Measurements from ENCODE around the gene GRIN2A.

The GRIN2A gene

DNA sequence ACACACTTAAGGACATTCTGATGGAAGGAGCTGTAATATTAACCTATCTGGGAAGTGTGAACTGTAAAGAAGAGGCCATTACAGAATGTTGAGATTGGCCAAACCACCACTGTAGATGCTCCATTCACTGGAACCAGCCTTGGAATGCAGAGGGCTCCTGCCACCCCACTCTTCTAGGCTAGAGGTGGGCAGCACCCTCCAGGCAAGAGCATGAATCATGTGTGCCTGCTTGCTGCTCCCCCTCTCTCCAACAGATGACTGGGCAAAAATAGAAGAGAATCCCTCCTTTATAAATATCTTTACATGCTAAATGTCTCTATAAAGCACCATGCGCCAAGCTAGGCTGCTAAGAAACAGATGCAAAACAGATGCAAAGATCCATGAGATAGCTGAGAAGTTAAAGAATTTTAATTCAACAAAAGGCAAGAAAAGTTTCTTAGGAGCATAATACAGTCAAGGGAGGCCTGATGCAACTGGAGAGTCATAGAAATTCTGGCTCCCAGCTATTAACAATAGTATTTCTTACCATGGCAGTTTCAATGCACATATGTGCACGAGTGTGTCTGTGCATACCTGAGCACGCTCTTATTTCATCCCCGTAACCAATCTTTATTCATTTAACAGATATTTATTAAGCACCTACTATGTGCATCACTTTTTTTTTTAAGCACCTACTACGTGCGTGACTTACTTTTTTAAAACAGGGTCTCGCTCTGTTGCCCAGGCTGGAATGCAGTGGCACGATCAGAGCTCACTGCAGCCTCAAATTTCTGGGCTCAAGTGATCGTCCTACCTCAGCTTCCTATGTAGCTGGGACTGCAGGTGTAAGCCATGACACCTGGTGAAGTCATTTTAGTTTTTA is 53.6 kb downstream of the GRIN2A start:
- DNase-seq, result no peak

DNA sequence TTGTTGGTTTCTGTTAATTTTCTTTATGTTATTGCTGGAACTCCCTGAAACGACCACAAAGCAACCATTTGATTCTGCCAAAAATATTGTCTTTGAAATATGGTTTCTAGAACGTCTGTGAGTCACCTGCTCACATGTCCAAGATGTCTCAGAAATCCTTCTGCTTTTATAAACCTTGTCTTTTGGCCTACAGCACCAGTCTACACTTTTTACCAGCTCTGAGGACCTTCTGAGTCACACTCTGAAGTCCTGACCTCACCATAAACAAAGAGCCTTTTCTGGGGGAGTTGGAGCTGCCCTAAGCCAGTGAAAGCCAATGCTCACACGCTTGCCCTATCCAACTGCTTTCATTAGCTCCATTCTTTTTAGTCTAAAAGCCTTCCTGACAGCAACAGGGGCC is 55.5 kb downstream of the GRIN2A start:
- DNase-seq, result no peak

DNA sequence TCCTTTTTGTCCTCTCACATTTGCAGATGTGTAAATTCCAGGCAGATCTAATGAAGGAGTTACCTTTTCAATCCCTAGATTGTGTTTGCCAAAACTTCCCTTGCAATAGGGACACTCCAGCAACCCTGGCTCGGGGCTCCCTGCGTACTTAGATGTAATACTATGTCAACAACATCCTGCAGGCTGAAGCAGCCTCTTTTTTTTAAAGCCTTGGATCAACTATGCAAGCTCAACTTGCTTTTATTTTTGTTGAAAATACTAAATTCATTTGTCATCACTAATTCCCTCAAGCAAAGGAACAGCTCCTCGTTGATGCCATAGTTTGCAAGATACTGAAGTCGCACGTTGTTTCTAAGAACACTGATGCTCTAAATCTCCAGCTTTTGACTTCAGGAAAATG is 59.1 kb downstream of the GRIN2A start:
- no peak for DNase-seq

DNA sequence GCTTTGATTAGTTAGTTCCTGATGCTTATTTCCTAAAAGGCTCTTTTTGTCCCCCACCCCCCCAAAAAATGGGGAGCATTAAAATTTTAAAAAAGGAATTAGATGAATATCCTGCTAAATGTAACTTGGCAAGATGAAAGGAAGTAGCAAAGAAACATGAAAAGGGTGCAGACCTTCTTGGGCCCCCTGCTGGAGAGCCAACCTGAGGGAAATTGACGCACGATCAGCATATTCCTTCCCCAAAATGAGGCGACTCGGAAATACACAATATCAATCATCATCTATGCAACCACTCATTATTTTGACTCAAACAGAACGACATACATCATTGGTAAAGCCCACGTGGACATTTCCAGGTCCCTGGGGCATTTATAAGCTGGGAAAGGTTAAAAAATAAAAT is 59.7 kb downstream of the GRIN2A start:
- no peak for DNase-seq

DNA sequence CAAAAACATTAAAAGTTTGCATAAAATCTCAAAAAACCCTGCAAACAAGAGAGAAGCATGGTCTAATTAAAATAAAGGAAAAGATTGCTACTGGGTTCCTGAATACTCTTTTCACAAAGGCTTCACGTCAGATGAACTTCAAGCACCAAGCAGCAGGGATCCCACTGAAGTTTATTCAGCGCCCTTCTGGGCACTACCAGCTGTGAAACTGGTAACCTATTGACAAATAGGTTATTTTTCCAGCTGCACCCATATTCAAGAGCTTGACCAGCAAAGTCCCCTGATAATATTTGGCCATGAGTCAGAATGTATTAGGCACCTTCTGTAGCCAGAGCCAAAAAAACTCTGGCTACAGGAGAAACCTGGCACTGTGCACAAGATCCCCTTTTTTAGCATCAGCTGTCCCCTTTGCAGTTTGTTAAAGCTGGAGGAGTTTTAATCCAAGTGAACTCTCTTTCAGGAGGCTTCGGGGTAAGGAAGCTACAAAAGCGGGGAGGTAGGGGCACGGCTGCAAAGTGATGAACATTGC is 60.3 kb downstream of the GRIN2A start:
- no peak for DNase-seq

DNA sequence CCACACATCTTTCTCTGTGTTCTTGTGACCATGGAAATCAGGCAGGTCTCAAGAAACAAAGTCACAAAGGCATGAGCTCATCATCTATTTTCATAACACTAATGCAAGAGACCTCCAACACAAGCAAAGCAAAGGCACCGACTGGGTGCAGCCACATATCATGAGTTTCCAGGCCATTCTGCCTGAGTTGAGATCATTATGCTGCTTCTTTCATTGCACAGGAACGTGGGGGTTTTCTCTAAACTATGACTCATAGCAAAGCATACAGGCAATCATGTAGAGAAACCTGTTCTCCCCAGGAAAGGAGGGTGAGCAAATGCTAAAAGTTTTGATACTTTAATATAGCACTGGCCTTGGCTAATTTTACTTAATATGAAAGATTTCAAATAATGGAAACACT is 60.7 kb downstream of the GRIN2A start:
- peak; percentile 49 for DNase-seq

DNA sequence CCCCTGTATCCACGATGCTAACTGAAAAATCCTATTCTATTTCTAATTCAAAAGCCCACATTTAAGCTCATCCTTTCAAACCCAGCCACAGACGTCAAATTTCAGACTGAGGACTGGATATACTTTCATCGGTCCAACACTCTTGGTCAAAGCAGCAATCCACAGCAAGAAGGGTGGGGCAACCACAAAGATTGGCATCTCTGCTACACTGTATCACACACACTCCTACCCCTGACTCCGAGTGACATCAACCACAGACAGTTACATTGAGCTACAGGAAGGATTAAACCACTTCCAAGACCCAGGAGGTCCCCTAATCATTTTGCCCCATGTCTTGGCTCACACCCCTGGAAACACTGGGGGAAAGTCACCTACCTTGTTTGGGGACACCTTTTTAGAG is 61.3 kb downstream of the GRIN2A start:
- no peak for DNase-seq

DNA sequence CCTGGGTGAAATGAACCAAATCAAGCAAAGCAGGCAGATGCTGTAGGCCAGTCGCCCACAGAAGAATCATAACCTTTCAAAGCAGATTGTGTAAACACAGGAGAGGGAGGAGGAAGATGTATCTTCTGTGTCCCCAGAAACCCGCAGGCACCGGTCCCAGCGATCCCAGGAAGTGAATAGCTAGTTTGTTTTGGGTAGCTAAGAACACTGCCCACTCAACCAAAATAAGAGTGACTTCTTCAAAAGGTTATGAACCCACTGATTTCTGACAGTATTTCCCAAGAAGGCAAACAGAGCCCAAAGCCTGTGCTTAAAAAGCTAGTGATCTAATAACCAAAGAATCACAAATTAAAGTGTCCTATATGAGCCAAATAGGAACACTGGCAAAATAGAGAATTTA is 67.8 kb downstream of the GRIN2A start:
- no peak for DNase-seq

DNA sequence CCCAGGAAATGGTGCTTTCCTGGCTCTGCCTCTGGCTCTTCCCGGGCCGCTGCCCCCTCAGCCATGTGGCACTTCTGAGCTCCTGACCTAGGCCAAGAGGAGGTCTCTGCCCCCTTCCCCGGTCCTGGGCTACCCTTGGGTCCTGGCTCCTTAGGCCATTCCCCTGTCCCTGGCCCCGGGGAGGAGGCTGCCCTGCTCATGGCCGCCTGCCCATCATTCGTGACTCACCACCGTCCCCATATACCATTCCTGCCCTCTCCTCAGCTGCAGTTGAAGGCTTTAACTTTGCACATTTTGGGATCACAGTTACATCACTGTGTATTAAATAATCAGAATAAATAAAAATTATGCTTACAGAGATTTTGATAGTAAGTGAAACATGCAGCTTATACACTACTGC is 69.0 kb downstream of the GRIN2A start:
- no peak for DNase-seq

DNA sequence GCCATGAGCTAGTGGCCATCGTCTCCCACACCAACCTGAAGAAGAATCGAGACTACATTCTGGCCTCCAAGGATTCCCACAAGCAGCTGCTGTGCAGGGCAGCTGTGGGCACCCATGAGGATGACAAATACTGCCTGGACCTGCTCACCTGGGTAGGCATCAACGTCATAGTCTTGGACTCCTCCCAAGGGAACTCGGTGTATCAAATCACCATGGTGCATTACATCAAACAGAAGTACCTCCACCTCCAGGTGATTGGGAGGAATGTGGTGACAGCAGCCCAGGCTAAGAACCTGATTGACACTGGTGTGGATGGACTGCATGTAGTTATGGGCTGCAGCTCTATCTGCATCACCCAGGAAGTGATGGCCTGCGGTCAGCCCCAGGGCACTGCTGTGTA is 70.2 kb downstream of the GRIN2A start:
- no peak for DNase-seq

DNA sequence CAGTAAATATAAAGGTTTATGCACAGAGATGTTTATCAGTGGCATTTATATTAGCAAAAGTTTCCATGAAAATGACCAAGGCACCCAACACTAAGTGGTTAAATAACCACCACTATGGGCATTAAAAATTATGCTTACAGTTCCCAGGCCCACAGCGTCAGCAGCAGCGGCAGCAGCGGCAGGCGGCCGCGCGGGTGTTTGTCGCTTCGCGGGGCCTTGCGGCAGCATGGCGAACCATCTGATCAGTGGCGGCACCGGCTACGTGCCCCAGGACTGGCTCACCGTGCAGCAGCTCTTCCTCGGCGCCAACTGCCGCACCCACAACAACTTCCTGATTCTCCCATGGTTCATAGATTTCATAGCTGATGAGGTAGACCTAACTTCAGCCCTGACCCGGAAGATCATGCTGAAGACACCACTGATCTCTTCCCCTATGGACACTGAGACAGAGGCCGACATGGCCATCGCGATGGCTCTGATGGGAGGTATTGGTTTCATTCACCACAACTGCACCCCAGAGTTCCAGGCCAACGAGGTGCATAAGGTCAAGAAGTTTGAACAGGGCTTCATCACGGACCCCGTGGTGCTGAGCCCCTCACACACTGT is 71.0 kb downstream of the GRIN2A start:
- DNase-seq, result no peak

DNA sequence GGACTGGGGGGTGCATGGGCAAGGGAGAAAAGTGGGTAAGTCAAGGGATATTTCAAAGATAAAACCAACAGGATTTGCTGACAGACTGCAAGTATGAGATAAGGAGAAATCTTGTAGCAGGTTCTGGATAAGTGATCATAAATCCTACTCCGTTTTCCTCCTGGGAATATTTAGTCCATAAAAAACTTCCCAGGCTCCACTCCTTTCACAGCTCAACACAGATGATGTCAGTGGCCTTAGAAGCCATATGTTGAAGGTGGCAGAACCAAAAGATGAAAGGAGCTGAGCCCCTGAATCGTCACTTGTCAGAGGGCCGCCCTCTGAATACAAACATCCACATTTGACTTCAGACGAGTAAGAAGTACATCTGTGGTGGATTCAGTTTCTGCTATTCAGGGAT is 71.7 kb downstream of the GRIN2A start:
- no peak for DNase-seq

DNA sequence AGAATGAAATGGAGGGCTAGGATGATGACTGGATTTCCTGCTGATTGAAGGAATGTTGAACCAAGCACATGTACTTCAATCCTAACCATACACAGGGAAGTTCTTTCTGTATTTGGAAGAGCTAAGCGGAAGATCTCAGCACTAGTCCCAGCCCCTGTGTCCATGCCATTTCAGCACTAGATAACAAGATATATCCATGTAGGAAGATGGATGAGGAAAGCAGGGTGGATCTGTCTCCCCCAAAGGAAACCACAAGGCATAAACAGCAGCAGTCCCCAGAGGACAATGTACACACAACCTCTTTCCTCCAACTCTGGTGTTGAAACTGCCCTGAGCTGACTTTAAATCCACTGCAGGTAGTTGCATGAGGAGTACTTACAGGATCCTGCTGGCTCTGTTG is 75.1 kb downstream of the GRIN2A start:
- no peak for DNase-seq

DNA sequence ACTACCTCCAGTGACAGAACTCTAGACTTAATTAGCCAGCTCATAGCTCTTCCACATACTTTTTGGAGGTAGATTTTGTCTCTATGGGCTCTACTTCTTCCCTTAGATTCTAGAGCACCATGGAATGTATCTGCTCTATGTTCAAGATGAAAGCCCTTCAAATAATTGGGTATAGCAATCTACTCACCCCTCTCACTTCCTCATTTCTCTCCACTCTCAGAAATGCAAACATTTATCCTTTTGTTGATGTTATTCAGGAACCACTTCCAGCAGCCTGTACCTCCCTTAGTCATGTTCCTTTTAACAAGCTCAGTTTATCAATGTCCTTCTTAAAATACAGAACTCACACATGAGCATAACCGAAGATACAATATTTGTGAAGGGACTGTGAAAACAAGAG is 78.5 kb downstream of the GRIN2A start:
- no peak for DNase-seq

DNA sequence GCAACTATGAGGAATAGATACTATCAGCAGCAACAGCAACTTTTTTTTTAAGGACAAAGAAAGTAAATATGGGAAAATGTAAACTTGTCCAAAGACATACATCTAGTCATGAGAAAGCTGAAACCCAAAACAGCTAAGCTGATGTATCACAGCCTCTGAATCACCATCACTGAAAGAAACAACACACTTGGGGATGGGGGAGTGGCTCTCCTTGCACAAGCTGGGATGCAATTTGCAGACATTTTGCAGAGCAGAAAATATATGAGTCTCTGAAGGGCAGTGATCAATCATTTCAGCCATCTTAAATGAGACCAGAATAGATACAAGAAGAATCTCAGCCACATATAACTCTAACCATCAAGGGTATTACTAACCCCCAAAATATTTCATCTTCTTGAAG is 79.1 kb downstream of the GRIN2A start:
- no peak for DNase-seq

DNA sequence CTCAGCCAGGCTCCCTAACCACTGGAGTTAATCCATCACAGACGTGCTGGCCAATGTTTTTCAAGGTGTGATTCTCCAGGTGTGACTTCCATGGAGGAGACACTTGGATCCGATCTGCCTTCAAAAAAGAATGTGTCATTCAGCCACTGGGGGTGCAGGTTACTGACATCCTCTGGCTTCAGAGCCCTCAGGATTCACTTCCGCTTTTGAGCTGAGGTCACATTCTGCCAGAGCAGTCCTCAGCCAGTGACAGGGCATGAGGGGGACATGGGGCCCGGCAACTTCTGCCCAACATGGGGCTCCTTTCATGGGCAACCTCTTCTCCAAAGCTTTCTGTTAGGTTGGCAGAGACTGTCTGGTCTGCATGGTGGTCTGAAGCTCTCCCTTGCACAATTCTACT is 81.4 kb downstream of the GRIN2A start:
- no peak for DNase-seq

DNA sequence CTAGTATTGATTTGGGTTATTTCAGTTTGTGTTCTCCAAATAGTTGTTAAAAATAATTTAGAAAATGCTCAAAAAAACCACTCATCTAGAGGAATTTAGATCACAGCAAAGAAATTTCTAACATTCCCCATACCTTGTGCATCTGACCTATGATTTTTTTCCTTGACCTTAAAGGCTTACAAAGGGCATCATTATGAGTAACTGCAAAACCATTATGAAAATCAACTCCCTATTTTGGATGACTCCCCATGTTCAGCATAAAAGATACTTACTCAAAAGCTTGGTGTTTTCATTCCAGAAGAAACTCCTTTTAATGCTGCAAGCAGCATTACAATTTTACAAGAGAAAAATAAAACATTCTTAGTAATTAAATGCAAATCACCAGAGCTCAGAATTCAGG is 83.2 kb downstream of the GRIN2A start:
- DNase-seq, result no peak

DNA sequence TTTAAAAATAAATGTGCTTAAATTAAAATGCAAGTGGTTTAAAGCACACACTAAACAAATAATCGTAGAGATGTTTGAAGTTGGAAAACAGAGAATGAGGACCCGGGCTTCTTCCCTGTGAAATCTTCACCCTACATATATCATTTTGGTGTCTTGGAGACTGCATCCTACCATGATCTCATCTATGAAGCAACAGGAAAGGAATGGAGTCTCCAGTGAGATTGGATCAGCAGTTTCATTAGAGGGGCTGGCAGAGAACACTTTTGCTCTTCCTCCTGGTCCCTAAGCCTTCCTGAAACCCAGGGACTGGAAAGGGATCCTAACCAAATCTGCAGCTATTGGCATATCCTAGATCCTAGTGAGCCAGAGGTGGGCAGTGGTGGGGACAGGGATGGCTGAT is 85.0 kb downstream of the GRIN2A start:
- no peak for DNase-seq

DNA sequence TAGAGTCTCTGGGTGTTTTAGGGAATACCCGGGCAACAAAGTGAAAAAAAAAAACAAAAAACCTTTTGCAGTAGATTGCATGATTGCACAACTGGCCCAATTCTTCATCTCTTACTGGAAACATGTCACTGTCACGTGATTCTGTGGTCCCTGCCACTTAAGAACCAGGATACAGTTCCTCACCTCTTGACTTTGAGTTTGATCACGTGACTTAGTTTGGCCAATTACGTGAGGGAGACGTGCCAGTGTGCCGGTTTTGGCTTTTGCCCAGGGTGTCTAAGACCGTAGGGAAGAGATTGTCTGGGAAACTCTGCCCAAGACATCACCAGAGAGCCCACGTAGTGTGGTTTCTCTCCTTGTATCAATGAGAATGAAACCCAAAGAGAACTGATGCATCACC is 88.7 kb downstream of the GRIN2A start:
- no peak for DNase-seq

DNA sequence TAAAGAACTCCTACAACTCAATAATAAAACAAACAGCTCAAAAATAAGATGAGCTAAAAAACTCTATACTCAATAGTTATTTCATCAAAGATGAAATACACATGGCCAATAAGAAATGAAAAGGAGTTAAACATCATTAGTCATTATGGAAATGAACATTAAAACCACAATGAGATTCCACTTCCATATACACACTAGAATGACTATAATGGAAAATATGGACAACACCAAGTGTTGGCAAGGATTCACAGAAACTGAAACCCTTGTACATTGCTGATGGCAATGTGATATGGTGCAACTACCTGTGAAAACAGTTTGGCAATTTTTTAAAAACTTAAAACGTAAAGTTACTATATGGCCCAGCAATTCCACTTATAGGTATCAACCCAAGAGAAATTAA is 91.4 kb downstream of the GRIN2A start:
- no peak for DNase-seq

DNA sequence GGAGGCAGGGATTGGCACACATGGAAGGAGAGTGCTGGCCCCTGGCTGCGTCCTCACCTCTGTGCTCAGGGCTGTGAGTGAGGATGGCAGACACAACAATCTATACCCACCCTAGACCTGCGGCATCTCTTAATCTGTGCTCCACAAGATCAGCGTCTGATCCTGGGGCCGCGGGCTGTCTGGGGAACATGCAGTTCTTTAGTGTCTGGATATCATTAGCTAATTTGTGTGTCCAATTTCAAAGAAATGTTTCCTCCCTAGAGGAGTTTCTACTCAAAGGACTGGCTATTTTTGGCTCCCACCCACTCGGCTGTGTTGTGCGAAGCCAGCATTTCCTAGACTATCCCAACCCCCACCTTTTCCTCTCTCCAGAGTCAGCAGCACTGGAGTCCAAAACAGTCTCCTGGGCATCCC is 93.8 kb downstream of the GRIN2A start:
- DNase-seq, result no peak

DNA sequence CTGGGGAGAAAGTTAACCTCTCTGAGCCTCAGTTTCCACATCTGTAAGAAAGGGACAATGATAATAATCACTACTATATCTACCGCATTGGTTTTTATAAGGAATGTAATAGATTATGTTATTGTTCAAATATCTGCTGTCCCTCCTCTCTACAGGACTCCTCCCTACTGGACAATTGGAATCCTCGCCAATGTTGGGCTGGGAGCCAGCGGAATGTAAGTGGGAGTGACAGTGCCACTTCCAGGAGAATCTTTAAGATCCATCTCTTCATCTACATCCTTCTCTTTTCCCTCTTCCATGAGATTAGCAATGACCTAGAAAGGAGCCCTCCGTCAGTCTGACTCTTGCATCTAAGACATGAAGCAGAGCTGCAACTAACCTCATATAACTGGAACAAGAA is 95.1 kb downstream of the GRIN2A start:
- no peak for DNase-seq

DNA sequence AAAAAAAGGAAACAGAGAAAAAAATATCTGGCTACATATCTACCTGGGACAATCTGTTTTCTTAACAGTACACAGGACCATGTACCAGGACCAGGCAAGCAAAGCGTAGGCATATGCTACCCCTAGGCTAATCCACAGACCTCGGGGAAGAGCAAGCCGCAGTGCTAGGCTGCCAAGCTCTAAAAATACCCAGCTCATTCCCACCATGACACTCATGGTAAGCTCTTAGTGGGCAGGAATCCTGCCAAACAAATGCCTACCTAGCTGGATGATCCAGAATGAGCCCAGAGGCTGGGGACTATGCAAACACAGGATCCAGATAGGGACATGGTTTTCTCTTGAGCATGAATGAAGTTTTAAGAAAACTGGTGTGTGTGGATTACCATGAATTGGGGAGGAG is 95.6 kb downstream of the GRIN2A start:
- DNase-seq, result no peak

DNA sequence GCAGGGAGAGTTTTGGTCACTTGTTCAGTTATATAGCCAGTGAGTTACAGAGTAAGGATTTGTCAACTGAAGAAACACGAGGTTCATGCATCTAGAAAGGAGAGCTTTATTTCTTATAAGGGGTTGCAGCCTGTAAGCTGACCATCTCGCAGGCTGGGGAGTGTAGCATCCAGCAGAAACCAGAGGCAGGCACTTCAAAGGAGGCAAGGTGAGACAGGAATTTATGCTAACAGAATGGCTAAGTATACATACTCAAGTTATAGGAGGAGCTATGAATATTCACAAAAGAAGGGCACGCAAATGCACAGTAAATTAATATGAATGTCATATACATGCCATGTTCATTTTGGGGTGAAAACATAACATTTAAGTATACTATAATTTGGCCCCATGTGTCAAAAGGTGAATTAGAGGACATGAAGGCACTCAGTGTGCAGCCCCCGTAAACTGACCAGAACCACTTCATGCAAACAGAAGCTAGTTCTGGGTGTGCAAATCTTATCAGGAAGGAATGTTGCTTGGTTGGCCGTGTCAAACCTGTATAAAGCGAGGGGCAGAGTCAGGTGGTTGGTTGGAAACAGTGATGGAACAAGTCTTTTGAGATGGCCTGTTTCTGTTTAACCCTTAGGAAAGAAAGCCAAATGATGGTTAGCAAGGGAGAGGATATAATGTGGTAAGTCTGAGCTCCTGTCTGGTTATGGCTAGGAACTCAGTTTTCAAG is 97.0 kb downstream of the GRIN2A start:
- no peak for DNase-seq
